Suppressor macrophage treated with lipopolysaccharide for 4 hours (primary cell): ENCODE measurements around the gene DNMT3A.
A peak's percentile ranks its signal among the peaks of the same experiment; 100 is the strongest.
"Not testable (repeated sequence)": the region's sequence is repeated elsewhere in the genome, so short reads cannot be mapped to it uniquely, and the experiment has no call there.

Source experiments
- DNase-seq: peaks from one replicate; pipeline ENCODE4 v3.0.0-alpha.2; 2020

Gene DNMT3A

DNA sequence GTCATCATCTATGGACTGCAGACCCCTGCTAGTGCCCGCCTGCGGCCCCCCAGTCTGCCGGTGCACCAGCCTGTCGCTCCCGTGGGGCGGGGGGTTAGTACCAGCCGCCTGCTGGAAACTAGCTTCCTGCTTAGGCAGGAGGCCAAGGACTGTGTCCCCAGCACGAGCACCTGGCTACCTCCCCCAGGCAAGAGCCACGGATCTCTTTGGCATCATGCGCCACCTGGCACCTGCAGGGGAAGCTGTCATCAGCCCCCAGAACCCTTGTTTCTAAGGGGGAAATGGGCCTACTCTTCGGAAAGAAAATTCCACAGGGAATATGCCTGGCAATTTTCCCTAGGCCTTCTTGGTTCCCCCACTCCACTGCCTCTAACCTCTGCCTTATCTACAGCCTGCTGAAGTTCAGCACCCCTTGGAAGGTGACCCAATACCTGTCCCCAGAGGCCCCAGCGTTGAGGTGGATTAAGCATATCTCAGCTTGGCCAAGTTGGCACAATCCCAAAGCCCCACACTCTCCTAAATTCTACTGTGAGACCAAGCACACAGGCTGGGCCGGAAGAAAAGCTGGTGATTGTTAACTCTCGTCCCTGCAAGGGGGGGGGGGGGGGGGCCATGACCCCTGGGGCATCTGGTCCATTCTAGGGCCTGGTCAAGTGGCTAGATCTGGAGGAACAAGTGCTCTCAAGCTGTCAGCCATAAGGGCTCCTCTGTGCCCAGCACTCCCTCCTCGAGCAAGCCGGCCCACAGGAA lies 111.4 kb downstream of the DNMT3A start:
- DNase-seq = no peak

DNA sequence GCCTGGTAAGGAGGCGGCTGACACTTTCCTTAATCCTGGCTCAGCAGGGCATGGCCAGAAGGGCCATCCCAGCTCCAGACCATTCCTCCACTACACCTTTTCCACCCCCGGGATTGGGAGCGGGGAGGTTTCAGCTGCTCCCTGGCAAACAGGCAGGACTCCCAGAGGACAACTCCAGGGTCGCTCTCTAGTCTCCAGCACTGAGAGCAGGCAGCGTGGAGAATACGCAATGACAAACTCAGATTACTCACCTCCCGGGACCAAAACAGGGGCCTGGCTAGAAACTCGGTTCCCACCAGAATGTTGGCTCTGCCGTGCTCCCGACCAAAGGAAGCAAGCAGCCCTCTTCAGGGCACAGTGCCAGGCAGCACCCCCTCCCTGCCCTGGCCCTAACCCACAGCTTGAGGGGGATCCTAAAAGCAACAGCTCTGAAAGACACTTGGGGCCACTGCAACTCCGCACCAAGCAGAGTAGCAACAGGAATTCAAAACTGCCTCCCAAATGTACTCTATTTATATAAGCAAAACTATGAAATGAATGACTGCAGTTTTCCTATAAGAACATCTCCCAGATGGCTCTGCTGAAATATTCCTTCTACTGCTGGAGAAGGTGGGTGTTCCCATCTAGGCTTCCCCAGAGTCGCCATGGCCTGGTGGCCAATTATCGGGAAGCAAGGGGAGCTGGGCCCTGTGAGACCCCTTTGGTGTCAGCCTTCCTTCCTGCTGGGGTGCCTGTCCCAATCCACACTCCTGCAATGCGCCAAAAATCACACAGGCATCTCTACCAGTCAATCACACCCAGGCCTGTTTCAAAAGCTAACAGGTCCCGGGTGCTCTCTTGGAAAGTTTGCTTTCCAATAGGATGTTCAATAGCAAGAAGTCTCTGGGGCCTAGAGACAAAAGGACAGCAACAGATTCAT lies 112.2 kb downstream of the DNMT3A start:
- no peak for DNase-seq

DNA sequence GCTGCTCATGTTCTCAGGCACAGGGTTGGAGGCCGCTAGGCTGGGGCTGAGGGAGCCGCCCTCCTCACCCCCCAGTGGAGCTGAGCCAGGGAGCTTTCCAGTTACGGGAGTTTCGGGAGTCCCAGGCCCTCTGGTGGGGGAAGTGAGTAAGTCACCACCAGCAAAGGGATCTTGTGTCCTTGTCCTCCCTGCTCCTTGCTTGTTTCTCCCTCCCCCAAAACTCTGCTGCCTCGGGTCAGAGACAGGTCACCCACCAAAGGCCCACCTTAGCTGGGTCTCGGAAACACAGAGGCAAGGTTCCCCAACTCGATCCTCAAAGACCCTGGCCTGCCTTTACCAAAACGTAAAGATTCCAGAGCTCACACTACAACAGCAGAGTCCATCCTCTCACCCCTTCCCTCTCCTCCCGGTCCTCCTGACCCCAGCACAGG lies 112.9 kb downstream of the DNMT3A start:
- DNase-seq = peak; percentile 80

DNA sequence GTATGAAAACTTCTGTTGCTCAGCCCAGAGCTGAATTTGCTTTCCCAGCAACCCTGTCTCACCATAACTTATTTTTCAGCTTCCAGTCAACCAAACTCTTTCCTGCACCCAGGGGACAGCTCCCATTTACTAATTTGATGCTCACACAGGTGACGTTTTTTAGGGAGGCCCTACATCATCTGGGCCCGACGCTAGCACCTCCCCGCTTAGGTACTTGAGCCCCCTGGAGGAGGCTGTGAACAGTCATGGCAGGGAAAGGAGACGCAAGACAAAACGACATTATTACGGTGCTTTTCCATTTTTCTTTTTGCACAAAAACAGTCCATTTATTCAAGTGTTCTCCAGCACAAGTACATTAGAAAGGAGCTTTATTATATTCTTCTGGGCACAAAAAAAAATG lies 114.1 kb downstream of the DNMT3A start:
- no peak for DNase-seq

DNA sequence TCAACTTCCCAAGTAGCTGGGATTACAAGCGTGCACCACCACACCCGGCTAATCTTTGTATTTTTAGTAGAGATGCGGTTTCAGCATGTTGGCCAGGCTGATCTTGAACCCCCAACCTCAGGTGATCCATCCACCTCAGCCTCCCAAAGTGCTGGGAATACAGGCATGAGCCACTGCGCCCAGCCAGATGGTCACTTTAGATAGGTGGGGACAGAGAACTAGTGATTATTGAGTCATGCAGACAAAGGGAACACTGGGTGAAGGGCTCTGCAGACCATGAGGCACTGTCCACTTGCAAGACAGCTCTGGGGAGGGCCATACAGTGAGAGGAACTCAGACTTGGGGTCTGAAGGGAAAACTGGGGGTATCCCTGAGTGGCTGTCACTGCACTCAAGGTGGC lies 114.9 kb downstream of the DNMT3A start:
- no peak for DNase-seq

DNA sequence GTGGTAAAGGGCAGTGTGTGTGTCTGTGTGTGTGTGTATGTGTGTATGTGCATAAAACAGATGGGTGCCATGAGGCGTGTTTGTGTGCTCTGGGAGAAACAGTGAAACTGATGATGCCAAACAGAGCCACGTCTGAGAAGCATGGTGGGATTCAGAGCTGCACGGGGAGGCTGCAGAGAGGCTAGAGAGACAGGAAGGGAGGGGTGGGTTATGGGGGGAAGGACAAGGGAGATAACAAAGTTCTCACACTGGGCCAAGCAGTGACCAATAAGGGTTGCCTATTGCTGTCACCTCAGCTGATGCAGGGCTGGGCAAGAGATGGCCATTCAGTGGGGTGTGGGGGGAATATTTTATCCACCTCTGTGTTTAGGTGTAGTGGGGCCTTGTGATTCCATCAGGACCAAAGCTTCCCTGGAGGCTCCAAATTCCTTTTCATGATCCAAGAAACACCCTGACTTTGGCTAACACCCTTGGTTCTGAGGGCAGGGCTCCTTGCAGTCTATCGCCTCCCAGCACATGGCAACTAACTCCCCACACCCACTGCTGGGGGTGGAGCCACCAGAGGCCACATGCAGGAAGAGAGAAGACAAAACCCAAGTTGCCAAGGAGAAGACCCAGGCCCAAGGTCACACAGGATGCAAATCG lies 119.1 kb downstream of the DNMT3A start:
- no peak for DNase-seq

DNA sequence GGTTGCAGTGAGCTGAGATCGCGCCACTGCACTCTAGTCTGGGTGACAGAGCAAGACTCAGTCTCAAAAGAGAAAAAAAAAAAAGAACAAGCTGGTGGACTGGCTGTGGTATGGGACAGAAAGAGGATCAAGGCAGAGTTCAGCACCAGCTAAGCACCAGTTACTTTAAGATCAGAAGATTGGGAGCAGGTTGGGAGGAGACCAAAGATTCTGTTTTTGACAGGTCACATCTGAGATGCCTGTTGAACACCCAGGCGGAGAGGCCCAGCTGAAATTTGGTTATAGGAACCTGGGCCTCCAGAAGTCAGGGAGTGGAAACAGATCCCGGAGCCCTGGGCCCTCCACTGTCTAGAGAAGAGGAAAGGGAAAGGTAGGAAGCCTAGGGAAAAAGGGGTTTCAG lies 120.1 kb downstream of the DNMT3A start:
- no peak for DNase-seq

DNA sequence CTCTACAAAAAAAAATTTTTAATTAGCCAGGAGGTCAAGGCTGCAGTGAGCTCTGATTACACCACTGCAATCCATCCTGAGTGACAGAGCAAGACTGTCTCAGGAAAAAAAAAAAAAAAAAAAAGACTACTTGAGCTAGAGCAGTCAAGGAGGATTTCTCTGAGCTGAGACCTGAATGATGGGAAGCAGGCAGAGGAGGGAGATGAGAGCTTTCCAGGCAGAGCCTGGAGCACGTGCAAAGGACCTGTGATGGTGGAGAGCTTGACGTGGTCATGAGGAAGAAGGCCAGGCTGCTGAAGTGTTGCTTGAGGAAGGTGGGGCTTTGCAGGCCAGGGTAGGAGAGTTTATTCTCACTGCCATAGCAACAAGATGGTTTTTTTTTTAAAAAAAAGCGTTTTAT lies 121.4 kb downstream of the DNMT3A start:
- DNase-seq = no peak

DNA sequence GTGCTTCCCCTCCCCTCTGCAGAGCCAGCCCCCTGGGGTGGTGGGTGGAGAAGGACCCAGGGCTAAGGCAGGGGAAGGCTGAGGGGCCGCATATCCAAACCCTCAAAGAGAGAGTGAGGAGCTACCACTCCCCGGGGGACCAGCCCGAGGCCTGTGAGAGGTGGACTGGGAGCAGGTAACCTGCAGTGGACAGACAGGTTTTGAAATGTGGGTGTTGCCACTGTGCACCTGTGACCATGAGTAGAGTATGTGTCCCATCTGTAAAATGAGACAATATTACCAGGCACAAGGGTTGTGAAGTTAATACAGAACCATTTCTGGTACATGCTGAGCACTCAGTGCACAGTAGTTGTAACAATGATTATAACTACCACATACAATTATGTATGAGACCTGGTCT lies 122.1 kb downstream of the DNMT3A start:
- DNase-seq = no peak

DNA sequence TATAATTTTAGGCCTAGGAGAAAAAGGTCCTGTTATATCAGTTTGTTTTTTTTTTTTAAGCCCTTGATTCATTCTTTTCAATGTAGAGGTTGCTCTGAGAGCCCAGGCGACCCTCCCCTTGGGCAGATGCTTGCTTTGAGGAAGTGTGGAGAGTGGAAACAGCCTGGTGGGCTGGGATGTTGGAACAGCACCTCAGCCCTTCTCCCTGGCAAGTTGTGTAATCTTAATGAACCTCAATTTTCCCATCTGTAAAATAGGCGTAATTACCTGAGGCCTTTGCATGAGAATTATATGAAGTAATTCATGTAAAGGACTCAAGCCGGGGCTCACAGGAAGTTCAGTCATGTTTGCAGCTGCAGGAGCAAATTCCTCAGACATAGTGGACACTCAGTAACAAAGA lies 123.6 kb downstream of the DNMT3A start:
- DNase-seq = no peak

DNA sequence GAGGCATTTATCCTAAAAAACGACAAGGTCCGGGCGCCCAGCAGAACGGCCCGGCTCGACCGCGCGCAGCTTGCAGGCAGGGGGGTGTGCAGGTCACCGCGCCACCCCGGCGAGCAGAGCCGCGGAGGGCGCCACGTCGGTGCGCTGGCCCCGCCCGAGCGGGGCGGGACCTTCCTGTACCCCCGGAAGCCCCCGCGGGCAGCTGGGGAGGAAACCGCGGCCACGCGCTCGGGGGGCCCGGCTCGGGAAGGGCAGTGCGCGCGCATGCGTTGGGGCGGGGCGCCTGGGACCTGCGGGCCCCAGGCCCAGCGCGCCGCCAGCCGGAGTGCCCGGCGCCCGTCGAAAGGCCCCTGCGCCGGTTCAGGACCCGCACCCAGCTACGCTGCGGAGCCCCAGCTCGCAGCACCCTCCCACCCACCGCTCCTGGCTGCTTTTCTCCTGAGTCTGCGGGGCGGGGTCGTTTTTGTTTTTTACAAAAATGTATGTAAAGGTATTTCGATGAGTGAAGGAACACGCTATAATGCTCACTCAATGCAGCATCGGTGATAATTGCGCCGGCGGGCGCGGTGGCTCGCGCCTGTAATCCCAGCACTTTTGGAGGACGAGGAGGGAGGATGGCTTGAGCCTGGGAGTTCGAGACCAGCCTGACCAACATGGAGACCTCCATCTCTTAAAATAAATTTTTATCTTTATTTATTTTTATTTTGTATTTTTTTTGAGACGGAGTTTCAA lies 125.6 kb downstream of the DNMT3A start:
- DNase-seq = peak; percentile 40

DNA sequence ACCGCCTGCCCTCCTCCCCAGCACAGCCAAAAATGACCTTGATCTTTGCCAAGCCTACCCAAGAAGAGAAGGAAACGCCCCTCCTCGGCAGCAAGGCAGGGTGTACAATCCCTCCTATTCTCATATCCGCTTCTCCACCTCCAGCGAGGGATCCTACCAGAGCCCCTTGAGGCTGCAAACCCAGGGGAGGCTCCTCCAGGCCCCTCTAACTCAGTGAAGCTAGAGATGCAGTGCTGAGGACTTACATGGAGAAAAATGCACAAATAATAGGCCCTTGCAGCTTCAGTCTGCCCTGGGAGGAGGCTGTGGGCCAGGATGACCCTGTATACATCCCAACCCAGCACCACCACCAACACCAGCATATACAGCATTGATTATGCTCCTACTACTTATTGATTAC lies 126.5 kb downstream of the DNMT3A start:
- DNase-seq = no peak

DNA sequence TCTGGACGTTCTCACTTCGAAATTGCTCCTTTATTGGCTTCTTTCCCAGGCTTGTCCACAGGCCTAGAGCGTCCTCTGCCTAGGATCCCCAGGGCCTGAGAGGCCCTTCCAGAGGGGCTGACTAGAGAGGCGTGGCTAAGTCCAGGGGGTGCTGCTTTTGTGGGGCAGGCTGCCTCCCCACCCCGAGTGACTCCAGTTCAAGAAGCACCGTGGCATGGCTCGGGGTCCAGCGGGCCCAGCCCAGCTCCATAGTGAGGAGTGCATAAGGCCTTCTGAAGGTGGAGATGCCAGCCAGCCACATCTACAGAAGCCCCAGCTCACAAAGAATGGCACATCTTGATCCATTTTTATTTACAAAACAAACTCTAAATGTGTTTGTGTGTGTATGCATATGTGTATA lies 128.5 kb downstream of the DNMT3A start:
- DNase-seq = no peak

DNA sequence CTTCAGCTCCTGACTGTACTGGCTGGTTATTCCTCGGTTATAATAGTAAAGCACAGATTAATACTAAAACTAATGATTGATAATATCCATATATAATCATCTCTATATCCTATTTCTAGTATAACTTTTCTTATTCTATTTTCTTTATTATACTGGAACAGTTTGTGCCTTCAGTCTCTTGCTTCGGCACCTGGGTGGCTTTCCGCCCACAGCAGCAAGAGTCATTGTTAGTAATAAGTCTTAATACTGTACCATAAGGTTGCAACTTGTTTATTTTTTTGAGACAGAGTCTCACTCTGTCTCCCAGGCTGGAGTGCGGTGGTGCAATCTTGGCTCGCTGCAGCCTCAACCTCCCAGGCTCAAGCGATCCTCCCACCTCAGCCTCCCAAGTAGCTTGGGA lies 130.8 kb downstream of the DNMT3A start:
- not testable (repeated sequence) for DNase-seq

DNA sequence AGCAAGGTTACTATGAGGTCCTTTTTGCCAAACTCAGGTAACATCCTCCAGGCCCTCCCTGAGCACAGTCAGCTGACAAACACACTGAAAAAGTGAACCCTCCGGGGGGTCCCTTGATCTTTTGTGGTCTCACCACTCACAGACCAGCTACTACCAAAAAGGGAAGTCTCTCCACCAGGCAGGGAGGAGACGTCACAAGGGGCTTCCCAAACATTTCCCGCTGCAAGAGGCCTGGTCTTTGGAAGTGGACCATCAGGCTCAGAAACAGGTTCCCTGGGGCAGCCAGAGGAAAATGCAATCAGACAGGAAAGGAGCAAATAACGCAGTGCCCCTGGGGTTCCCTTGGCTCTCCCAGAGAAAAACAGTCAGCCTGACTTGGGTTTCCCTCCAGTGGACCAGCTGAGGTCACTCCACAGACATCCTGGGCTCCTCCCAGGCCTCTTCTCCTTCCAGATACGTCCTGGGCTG lies 134.6 kb downstream of the DNMT3A start:
- peak; percentile 64 for DNase-seq

DNA sequence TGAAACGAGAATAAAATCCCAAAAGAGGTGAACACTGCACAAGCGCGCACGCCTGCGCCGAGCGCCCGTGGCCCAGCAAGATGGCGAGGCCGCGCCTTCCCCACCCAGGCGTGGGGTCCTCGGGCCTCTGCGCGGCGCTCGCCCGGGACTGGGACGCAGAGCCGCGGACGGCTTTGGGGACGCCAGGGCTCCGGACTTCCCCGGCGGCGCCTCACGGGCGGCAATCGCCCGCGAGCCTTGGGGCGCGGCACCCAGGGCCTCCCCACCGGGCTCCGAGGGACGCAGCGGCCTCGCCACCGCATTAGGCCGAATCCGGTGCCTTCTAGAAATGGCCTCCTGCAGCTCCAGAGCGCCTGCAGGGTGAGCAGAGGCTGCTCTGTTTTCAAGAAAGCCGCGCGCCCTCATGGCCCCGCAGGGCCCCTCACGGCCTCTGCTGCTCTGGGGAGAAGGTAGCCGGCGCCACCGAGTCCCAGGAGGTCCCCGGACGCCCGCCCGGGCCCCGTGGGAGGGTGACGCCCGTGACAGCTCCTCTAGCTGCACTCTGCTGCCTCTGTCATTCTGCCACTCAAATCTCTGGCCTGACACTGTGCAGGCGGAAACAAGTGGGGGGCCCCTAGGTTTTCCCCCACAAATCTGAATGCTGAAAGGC lies 137.4 kb downstream of the DNMT3A start:
- DNase-seq = no peak

DNA sequence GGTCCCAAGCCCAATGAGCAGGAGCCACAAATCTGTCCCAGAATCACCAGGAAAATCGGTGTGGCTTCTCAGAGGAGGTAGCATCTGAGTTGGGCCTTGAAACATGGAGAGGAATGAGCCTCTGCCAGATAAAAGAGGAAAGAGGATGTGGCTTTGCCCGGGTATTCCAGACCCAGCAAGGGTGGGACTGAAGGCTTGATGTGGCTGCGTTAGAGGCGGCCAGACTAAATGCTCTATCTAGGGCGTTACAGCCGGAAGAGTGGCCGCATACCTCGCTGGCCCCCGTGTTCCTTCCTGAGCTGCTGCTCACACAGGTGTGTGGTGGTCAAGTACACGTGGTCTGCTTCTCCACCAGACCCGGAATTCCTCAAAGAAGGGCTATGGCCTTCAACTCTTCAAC lies 139.4 kb downstream of the DNMT3A start:
- peak; percentile 27 for DNase-seq

DNA sequence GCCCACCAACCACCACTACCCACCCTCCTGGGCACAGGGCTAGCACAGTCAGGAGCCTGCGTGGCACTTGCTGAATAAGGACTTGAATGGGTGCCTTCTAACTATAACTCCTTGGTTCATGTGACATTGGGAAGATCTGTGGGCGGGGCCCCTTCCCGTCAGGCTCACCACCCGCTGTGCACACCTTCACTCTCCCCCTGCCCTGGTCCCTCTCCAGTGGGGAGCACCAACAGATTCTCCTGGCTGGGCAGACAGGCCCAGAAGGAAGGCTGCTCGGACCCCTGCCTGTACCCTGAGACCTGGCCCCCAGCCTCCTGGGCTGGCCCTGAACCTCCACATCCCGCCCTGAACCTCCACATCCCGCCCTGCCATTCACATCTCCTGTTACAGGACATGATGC lies 139.9 kb downstream of the DNMT3A start:
- DNase-seq = no peak

DNA sequence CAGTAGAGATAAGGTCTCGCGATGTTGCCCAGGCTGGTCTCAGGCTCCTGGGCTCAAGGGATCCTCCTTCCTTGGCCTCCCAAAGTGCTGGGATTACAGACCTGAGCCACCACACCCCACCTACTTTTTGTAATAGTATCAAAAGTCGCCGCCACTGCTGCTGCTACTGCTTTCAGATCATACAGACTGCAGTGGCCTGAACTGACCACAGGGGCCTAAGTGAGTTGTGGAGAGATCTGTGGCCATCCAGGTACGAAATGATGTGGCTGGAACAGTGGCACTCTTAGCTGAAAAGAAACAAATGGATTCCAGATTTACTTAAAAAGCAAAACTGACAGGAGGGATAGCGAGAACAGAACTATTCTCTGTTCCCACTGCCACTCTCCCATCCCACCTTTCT lies 140.5 kb downstream of the DNMT3A start:
- DNase-seq = no peak

DNA sequence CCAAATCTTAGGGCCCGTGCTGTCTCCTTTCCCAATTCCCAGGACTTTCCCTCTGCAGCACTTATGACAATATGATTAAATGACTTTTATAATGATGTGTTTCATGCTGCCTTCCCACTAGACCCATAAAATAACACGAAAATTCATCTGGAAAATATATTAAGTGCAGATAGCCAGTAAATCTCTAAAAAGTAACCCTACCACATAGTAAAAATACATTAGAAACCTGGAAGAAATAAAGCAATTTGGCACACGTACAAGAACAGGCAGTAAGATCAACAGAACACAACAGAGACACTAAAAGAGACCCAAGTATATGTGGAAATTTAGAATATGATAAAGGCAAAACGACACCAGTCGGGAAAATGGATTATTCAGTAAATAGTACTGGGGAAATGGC lies 143.1 kb downstream of the DNMT3A start:
- DNase-seq = no peak

DNA sequence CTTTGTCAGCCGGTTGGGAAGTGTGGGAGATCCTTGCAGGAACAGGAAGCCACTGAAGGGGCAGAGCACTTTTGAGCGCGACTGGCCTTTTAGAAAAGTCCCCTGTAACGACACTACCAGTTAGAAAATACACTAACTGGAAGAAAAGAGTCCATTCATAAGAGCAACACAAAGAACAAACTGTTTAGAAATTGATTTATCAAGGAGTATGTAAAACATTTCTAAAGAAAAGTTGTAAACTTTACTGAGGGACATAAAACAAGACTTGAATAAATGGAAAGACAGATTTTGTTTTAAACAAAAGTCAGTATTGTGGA lies 143.6 kb downstream of the DNMT3A start:
- DNase-seq = no peak
